Renal pelvis (tissue), 4 donors: ENCODE data around the gene NUP62. TPM values are rescaled to one million over a fixed set of nuclear protein-coding genes. Genes with fewer than 3 reads are reported as not detected.

ENCODE experiments used
- DNase-seq: peaks from one replicate; pipeline ENCODE4 v3.0.0-alpha.2; 2013
- polyA plus RNA-seq, 3 donors: library from polyadenylated mRNA; unstranded; fragments of 120-200 nt; gene quantifications; one replicate each; pipeline ENCODE4 v1.2.1, GENCODE V29; 2013; ENCODE audit not compliant: insufficient read length in 3 of 3

Gene NUP62
- polyA plus RNA-seq, 3 donors = 65.8 to 80.2 (median 70.8) TPM

DNA sequence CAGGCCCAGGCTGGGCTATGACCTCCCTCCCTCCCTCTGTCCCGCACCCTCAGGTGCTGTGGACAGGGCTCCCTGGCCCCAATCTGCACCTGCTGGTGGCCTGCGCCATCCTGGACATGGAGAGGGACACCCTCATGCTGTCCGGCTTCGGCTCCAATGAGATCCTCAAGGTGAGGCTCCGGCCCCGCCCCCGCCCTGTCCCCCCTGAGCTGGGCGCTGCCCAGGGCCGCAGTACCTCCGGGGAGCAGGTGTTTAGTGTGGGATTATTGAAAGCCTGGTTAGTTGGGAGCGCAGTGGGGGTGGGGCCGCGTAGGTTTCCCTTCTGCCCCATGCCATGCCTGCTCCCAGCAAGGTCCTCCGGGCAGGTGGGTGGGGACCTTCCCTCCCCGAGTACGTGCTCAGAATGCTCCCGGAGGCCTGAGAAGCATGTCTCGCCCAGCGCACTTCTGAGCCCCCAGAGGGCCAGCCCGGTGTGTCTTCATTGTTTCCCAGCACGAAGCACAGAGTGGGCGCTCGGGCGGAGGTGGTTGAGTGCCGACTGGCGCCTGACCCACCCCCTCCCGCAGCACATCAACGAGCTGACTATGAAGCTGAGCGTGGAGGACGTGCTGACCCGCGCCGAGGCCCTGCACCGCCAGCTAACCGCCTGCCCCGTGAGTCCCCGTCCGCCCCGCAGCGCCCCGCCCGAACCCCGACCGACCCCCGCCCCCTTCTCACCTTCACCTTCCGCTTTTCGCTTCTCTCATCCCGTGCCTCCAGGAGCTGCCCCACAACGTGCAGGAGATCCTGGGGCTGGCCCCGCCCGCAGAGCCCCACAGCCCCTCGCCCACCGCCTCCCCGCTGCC lies 41.4 kb downstream of the NUP62 start:
- DNase-seq = no peak

DNA sequence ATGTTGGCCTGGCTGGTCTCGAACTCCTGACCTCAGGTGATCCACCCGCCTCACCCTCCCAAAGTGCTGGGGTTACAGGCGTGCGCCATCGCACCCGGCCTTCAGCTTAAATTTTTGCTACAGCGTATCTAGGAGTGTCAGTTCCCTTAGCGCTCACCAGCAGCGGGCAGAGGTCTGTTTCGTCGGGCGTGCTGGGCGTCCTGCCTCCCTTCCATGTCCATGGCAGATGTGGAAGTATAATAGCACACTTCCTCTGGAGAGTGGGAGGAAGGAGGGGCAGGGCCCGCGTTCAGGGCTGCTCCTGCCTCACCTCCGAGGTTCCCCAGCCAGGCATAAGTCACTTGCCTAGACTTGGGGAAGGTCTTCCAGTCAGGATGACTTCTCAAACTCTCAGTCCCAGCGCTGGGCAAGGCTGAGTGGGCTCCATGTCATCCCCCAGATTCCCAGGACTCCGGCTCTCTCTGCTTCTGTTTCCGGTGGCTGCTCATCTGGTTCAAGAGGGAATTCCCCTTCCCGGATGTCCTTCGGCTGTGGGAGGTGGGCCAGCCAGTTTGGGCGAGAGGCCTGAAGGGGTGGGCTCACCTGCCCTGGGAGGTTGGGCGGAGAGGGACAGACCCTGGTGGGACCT lies 42.2 kb downstream of the NUP62 start:
- no peak for DNase-seq

DNA sequence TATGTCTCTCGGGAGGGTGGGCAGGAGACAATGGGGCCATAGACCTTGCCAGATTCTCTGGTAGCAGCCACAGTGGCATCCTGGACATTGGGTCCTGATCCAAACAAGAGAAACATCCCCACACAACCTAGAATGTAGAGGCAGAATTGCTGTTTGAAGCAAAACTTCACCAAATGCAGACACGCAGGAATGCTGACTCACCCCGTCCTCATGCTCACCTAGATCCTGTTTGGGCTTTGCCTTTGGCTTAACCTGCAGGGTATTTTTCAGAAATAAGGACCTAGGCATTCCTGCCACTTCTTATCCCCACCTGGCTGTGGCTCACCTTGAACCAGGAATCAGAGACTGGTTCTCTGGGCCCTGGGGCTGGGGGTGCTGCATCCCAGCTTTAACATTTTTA lies 44.5 kb downstream of the NUP62 start:
- DNase-seq = no peak

DNA sequence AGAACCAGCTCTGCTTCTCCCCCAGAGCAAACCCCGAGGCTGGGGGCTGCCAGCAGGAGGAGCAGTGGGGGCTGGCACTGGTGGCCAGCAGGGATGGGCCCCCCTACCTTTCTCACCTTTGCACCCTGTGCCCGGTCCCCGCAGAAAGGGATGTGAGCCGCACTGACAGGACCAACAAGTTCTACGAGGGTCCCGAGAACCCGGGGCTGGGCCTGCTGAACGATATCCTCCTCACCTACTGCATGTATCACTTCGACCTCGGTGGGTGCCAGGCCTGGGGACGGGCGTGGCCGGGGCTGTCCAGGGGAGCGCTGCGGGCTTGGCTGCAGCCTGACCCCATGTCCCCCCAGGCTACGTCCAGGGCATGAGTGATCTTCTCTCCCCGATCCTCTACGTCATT lies 45.2 kb downstream of the NUP62 start:
- no peak for DNase-seq

DNA sequence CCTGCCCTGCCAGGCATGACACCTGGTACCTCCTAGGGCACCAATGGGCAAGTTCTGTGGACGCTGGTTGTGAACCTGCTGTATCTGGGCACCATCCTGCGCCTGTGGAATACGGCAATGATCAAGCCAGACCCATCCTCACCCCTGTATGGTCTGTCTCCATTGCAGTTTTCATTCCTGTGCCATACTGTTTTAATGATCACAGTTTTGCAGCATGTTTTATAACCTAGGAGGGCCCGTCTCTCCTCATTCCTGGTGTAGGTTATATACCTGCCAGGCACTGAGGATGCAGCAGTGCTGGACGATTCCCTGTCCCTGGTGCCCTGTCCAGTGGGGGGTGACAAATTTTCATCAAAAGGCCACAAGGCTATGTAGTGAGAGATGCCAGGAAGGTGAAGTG lies 46.2 kb downstream of the NUP62 start:
- no peak for DNase-seq

DNA sequence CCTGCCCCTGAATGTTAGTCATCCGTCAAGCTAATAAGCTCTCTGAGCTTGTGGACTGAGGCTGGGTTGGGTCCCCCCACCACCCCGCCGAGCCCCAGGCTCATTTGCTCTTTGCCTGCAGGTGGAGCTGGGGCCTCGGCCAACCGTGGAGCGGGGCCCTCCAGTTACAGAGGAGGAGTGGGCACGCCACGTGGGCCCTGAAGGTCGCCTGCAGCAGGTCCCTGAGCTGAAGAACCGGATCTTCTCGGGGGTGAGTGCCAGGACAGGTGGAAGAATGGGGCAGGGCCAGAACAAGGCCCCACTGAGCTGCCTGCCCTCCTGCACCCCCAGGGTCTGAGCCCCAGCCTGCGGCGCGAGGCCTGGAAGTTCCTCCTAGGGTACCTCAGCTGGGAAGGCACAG lies 46.7 kb downstream of the NUP62 start:
- no peak for DNase-seq

DNA sequence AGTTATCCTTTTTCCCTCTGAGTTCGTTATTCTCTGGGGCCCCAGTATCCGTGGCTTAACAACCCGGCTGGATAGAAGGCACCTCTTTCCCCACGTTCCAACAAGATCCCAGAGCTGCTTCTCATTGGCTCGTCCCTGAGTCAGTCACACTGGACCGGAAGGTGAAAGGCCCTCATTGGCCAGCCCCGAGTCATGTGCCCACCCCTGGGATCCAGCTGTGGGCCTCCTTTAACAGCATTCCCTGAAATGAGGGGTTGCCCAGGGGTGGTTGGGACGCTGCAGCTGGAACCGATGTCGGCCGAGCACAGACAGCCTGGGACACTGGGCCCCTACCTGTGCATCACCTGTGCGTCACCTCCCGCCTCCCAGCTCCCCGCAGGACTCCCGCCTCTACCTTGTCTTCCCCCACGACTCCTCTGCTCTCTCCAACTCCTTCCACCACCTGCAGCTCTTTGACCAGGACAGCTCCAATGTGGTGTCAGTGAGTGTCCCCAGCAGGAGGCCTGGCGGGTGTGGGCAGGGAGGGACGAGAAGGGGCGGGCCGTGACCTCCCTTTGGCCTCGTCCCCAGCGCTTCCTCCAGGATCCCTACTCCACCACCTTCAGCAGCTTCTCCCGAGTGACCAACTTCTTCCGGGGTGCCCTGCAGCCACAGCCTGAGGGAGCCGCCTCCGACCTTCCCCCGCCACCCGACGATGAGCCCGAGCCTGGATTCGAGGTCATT lies 47.5 kb downstream of the NUP62 start:
- DNase-seq = no peak

DNA sequence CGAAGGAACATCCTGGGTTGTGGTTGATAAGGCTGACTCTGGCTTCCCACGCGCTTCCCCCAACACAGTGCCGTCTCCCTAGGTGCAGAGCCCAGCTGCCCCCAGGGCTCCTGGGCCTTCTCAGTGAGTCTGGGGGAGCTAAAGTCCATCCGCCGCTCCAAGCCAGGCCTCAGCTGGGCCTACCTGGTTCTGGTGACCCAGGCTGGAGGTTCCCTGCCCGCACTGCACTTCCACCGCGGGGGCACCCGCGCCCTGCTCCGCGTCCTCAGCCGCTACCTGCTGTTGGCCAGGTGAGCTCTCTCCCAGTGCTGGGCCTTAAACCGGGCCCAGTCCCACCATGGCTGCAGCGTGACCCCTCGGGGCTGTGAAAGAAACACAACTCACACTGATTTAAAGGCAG lies 48.1 kb downstream of the NUP62 start:
- DNase-seq = no peak

DNA sequence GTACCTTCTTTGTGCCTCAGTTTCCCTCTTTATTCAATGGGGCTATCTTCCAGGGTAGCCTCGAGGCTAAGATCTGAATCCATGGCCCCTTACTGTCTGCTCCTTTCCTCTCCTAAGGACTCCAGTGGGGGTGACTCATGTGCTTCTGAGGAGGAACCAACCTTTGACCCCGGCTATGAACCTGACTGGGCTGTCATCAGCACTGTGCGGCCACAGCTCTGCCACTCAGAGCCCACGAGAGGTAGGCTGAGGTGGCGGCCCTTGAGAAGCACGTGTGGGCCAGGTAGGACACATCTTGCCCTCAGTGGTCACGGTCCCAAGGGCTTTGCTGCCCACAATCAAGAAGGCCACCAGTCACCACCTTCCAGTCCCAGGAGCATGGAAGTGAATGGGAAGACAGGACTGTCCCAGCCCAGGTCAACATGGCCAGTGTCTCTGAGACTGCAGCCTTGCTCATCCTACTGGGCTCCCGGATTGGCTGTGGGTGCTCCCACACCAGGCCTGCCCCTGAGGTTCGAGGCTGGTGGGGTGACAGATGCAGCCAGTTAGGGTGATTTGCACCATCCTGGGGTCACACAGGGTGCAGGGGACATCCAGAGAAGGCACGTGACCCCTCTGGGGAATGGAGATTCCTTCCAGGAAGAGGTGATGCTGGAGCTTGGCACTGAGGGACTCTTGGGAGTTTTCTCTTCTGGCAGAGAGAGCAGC lies 49.0 kb downstream of the NUP62 start:
- no peak for DNase-seq

DNA sequence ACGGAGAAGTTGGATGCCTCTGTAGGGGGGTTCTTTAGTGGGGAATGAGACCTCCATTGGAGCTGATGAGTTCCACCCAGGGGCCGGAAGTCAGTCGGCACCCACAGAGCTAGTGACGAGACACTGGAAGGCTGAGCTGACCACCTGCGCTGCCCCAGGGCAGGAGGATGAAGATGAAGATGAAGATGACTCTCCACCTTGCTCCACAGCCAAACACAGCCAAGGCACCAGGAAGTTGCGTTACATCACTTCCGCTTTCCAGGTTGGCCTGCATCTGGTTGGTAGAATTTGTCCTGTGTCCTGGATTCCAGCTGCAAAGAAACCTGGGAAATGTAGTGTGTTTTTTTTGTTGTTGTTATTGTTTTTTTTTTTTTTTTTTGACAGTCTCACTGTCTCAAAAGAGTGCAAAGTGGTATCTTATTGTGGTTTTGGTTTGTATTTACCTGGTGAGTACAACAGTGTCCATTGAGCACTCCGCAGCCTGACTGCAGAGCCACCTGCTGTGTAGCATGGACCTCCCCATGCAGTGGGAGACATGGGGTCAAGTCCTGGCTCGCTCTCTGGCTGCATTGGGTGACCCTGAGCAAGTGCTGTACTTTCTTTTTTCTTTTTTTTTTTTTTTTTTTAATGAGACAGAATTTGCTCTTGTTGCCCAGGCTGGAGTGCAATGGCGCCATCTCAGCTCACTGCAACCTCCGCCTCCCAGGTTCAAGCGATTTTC lies 49.9 kb downstream of the NUP62 start:
- DNase-seq = no peak

DNA sequence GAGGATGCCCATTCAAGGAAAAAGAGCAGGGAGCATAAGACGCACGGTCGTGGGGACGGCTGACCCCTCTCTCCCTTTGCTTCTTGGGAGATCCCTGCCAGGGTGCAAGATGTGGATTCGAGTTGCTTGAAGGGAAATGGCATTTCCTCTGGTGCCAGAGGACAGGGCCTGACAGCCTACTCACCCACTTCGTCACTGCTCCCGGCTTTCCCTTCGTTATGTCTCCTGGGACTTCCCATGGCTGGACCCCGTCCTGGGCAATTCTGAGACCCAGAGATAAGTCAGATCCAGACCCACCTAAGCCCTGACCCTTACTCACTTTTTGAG lies 50.6 kb downstream of the NUP62 start:
- DNase-seq = no peak

DNA sequence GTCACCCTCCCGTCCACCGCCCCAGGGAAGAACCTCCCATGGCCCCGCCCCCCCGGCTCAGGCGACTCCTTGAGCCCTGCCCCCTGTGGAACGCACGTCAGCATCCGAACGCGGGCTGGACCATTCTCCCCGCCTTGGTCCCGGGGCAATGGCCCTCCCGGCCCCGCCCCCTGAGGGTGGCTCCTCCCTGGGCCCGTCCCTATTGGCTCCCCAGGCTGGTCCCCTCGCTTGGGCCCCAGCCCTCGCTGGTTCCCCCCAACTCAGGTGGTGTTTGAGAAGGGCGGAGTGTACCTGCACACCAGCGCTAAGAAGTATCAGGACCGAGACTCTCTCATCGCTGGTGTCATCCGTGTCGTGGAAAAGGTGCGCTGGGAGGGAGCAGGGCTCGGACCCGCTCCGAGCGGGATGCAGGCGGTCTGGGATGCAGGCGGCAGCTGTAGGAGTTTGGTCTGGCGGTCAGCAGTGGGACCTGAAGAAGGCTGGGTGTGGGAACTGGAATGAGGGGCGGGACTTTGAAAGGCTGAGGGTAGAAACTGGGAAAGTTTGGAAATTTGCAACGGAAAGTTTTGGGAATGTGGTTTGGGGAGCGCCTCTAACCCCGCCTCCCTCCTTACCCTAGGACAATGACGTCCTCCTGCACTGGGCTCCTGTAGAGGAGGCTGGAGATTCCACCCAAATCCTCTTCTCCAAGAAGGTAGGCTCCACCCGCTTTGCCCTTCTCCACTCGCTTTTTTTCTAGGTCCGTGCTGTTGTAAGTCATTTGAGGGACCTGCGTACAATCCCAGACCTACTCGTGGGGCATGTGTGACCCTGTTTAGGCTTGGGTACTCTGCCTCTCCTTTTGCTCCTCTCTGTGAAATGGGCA lies 51.2 kb downstream of the NUP62 start:
- peak; percentile 97 for DNase-seq

DNA sequence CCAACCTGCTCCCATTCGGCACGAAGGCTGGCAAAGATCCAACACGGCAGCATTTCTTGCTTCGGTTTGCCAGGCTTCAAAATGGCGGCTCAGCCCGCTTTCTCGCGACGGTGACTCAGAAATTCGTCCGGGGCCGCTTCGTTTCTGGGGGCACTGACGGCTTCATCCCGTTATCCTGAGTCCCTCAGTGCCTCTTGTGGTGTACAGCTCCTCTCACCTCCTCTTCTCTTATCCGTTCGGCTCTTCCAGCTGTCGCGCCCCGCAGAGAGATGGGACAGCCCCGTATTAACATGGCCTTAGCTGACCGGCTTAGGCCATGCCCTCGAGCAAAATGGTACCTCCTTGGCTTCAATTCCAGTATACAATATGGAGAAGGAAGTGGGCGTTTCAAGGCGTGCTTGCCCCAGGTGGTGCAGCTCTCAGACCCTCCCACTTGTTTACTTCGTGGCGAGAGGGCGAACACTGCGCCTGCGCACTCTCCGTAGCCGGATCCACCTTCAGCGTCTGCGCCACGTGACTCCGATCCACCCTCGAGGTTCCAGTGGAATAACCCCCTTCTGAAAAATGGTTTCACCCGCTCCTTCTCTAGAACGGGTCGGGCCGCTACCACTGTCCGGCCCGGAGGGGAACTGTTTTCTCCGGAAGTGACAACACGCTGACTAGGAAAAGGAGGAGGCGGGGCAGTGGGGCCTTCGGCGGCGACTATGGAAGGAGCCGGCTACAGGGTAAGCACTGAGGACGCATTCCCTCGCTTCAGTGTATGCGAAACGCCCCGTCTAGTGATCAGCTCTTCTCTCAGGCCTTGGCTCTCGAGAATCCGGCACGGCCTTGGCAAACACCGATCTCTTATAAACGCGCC lies 52.1 kb downstream of the NUP62 start, which contains the start of the genes AKT1S1 and TBC1D17:
Gene AKT1S1, minus strand, starts transcription at position 336 of the 859 bp plus-strand sequence. CDS start 4,060 bp downstream, outside the sequence.
Gene TBC1D17, plus strand, starts transcription at position 683 of the 859 bp plus-strand sequence. Its CDS starts 22 bp downstream, at position 705.
- peak; percentile 100 for DNase-seq

DNA sequence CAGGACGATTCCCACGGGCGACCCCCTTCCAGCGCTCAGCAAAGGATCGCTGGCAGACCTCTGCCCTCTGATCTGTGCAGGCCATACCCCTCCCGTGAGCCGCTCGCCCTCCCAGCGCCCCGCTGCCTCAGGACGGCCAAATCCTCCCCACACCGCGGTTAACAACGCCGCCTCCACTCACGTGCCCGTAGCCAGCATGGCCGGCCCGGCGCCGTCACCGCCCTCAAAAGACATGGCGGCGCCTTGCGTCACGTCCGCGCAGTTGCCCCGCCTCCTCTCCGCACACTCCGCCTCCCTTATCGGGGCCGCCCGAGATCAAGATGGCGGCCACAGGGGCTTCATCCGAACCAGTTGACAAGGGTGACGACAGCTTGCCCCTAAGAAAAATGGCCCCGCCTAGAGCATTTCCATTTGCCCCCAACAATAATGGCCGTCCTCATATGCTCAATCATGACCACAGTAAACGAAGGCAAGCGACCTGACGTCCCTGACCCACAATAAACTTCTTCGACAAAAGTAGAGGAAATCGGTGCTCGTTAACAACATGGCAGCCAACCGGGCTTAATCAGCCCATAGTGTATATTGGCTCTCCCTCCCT lies 52.8 kb downstream of the NUP62 start:
- peak; percentile 99 for DNase-seq

DNA sequence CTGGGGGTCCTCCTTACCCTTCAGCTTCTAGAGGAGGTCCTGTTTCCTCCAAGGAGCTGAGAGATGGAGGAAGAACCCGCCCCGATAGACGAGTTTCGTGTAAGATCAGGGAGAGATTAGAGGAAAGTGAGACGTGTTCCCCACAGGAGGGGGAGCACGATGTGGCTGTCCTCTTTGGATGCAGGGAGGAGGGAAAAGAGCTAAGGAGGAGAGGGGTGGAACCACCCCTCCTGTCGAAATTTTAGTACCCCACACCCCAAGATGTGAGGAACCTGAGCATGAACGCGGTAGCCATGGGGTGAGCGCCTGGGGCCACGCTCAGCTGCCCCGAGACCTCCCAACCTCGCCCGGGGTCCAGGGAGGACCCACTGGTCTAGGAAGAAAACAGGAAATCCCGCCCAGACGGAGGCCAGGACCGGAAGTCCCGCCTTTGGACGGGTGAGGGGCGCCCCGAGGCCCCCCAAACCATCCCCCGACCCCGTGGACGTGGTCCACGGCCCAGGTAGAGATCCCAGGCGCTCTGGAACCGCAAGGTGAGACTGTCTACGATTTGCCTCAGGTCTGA lies 53.4 kb downstream of the NUP62 start:
- no peak for DNase-seq

DNA sequence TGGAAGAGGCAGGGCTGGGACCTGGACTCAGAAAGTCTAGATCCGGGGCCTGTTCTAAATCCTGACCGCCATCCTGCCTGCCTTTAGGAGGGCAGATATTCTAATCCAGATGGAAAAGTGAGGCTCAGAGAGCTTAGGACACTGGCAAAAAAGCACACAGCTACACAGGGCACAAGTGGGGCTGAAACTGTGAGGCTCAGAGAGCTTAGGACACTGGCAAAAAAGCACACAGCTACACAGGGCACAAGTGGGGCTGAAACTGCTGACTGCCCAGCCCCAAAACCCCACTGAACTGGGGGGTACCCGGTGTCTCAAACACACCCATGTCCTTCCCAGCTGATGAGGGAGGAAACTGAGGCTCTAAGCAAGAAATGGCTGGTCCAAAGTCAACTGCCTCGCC lies 54.1 kb downstream of the NUP62 start:
- DNase-seq = no peak

DNA sequence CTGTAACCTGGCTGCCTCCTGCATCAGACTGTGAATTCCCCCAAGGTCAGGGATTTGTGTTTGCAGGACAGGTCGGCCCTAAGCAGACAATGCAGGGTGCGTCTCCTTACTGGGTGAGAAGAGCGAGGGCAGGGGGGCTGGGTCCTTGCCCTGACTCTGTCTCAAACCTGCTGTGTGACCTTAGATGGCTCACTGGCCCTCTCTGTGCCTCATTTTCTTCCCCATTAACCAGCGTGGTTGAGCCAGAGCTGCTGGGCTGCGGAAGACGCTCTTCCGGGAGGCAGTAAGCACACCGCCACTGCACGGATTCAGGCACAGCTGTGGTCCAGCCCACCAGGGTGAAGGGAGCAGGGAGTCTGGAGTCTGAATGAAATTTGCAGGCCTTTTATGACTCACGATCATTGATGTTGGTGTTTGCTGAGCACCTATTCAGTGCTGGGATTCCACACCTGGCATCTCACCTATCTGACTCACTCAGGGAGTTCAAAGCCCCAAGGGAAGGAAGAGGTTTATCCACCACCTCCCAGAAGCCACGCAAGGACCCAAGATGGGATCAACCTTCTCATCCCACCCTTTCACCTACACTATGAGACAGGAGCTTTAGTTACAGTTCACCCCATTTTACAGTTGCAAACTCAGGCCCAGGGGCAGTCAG lies 54.7 kb downstream of the NUP62 start:
- no peak for DNase-seq

DNA sequence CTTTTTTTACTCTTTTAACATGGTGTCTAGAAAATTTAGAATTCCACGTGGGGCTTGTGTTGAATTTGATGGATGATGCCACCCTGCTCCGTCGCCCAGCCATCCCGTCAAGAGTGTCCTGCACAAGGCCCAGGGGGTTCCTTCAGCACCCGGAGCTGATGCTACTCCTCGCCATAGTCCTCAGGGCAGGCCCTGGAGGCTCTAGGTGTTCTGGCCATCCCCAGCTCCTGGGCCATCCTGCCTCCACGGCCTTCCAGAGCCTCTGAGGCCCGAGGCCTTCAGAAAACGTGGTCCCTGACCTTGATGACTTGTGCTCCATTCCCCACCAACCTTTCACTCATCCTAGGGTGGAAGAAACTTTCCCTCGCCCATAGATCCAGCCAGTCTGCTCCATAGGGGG lies 55.5 kb downstream of the NUP62 start:
- no peak for DNase-seq
